GM23248 (cell line): Measurements from ENCODE around the gene ANGPT4. TPM values are rescaled to one million over a fixed set of nuclear protein-coding genes. Genes with fewer than 3 reads are reported as not detected.
"Not testable (repeated sequence)": the region's sequence is repeated elsewhere in the genome, so short reads cannot be mapped to it uniquely, and the experiment has no call there.

Experiments used
- DNase-seq: peaks from one replicate; pipeline ENCODE4 v3.0.0-alpha.2; 2015
- H2AFZ ChIP-seq: fragments of 200-600 bp; sonication (generic); 2 replicates; pipeline ENCODE4 v1.6.1; 2016; ENCODE audit warnings: antibody characterized with exemption
- H3F3A ChIP-seq: fragments of 200-600 bp; sonication (generic); 2 replicates; pipeline ENCODE4 v1.6.1; 2016; ENCODE audit warnings: mild to moderate bottlenecking, antibody characterized with exemption, mixed run types; ENCODE audit not compliant: insufficient read depth
- H3K27ac ChIP-seq: fragments of 200-600 bp; sonication (generic); 2 replicates; pipeline ENCODE4 v1.5.1; 2016; ENCODE audit warnings: mild to moderate bottlenecking
- H3K27me3 ChIP-seq: fragments of 200-600 bp; sonication (generic); replicated peaks from 2 replicates; pipeline ENCODE4 v1.6.1; 2016; ENCODE audit warnings: mild to moderate bottlenecking; ENCODE audit not compliant: insufficient read depth
- H3K36me3 ChIP-seq: fragments of 200-600 bp; sonication (generic); 2 replicates; pipeline ENCODE4 v1.6.1; 2016; ENCODE audit warnings: low read depth, mild to moderate bottlenecking
- H3K4me1 ChIP-seq: fragments of 200-600 bp; sonication (generic); 2 replicates; pipeline ENCODE4 v1.6.1; 2016; ENCODE audit warnings: mild to moderate bottlenecking; ENCODE audit not compliant: insufficient read depth
- H3K4me2 ChIP-seq: fragments of 200-600 bp; sonication (generic); one replicate; pipeline ENCODE4 v1.6.1; 2016; ENCODE audit warnings: mild to moderate bottlenecking; ENCODE audit not compliant: unreplicated experiment
- H3K4me3 ChIP-seq: fragments of 200-600 bp; sonication (generic); 2 replicates; pipeline ENCODE4 v1.5.1; 2016; ENCODE audit warnings: mild to moderate bottlenecking
- H3K79me2 ChIP-seq: fragments of 200-600 bp; sonication (generic); 2 replicates; pipeline ENCODE4 v1.6.1; 2016; ENCODE audit warnings: mild to moderate bottlenecking; ENCODE audit not compliant: insufficient read depth
- H3K9ac ChIP-seq: fragments of 200-600 bp; sonication (generic); 2 replicates; pipeline ENCODE4 v1.6.1; 2016; ENCODE audit warnings: mild to moderate bottlenecking
- H3K9me2 ChIP-seq: fragments of 200-600 bp; sonication (generic); 2 replicates; pipeline ENCODE4 v1.6.1; 2016; ENCODE audit warnings: mixed run types, mild to moderate bottlenecking, moderate library complexity; ENCODE audit not compliant: insufficient read depth
- H3K9me3 ChIP-seq: fragments of 200-600 bp; sonication (generic); one replicate; pipeline ENCODE4 v1.6.1; 2017; ENCODE audit warnings: low read depth
- H4K20me1 ChIP-seq: fragments of 200-600 bp; sonication (generic); 2 replicates; pipeline ENCODE4 v1.6.0; 2016; ENCODE audit not compliant: insufficient read depth
- EZH2 ChIP-seq: fragments of 200-600 bp; sonication (generic); IDR thresholded peaks from 2 replicates; pipeline ENCODE4 v1.6.1; 2018; ENCODE audit warnings: antibody characterized with exemption, mild to moderate bottlenecking; ENCODE audit not compliant: insufficient read depth, poor library complexity, severe bottlenecking
- EZH2phosphoT487 ChIP-seq: fragments of 200-600 bp; sonication (generic); IDR thresholded peaks from 2 replicates; pipeline ENCODE4 v1.6.1; 2018; ENCODE audit warnings: antibody characterized with exemption, moderate library complexity, mild to moderate bottlenecking, low read depth; ENCODE audit not compliant: insufficient read depth
- WGBS, 2 experiments: methylation state at CpG; one replicate each; pipeline ENCODE4 v1.1.6; 2015 to 2017; ENCODE audit warnings: low lambda C conversion rate in 2 of 2, low coverage in 1 of 2; ENCODE audit errors: missing lambda C conversion rate in 2 of 2; 5-methylcytosine and 5-hydroxymethylcytosine counted together
- in situ Hi-C: fragments of 300-500 bp; cut with MboI; formaldehyde crosslinking; loops from 2 replicates; pipeline ENCODE4 v1.15.0; 2020
- polyA plus RNA-seq: library from polyadenylated mRNA; unstranded; fragments of >200 nt; fragmentation: Nextera tagmentation; extraction: Ambion mirVana; gene quantifications from 2 replicates; pipeline ENCODE4 v1.2.1, GENCODE V29; 2016
- total RNA-seq: library from RNA; depleted of rRNA; stranded (reverse); fragments of >200 nt; shearing (Covaris generic); gene quantifications from 2 replicates; pipeline ENCODE4 v1.2.3, GENCODE V29; 2014

Gene ANGPT4
- total and polyA plus RNA-seq, 2 experiments from 2014 or later = not detected

DNA sequence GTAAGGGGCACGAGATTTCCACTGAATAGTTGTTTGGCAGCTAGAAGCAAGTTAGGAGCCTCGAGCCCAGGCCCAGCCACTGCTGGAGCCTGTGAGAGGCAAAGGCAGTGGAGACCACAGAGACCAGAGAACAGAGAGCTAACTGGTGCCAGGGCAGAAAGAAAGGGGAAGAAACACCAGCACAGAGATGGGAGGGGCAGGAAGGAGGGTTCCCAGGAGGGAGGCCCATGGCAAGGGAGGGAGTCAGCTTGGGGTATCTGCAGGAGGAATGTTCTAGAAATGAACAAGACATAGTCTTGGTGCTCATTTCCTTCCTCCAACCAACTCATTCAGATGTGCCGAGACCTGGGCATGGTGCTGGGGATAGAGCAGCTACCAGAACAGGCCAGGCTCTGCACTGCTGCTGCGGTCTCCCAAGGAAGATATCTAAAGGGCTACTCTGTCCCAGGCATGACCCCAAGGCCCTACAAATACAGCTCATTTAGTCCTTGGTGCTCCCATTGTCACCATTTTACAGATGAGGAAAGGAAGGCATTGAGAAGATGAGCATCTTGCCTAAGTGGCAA lies 10.7 kb downstream of the ANGPT4 start:
- H3K4me1 ChIP-seq = peaks cover 3% of the 10 kb centered on the region; the same call in 1 of the 2 replicates
- no peak overlapping the region for H2AFZ ChIP-seq
- no peaks in the 10 kb centered on the region for H3K9me2 ChIP-seq
- in situ Hi-C loops = no loop called here
- 32 to 38% methylated on average over 4 of the region's 4 CpGs for WGBS, 2 experiments
- H3K27me3 ChIP-seq = no peaks in the 10 kb centered on the region
- H3K27ac ChIP-seq = no peak overlapping the region
- no peaks in the 10 kb centered on the region for H4K20me1 ChIP-seq
- H3F3A ChIP-seq = no peaks in the 10 kb centered on the region
- no peak for DNase-seq
- no peak overlapping the region for H3K4me3 ChIP-seq
- H3K4me2 ChIP-seq = no peak overlapping the region
- TF ChIP-seq EZH2 = no peak
- H3K36me3 ChIP-seq = no peaks in the 10 kb centered on the region
- no peaks in the 10 kb centered on the region for H3K79me2 ChIP-seq
- no peak overlapping the region for H3K9ac ChIP-seq
- H3K9me3 ChIP-seq = no peaks in the 10 kb centered on the region

DNA sequence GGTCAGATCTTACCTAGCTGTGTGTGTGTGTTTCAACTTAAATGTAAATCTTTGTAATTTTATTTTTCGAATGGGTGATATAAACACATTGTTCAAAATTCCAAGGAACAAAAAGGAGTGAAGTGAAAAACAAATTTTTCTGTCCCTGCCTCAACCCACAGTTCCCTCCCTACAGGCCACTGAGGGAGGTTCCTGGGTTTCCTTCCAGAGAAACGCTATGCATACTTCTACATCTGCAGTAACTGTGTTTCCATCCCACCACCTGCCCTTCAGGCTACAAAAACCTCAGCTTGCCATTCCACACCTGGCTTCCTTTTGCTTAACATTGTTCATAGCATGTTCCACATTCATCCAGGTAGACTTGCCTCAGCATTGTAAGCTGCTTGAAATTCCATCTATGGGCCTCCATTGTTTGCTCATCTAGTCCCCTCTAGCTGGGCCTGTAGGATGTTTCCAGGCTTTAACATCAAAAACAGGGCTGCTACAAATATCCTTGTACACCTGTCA lies 12.0 kb downstream of the ANGPT4 start:
- H3K4me3 ChIP-seq = no peak overlapping the region
- no peaks in the 10 kb centered on the region; the same call in 1 of the 2 replicates for H3K27me3 ChIP-seq
- H3K4me2 ChIP-seq = no peak overlapping the region
- H3K9ac ChIP-seq = no peak overlapping the region
- 0 to 13% methylated on average over 2 of the region's 2 CpGs for WGBS, 2 experiments
- no peaks in the 10 kb centered on the region for H3K9me2 ChIP-seq
- no peaks in the 10 kb centered on the region for H4K20me1 ChIP-seq
- H3K4me1 ChIP-seq = no peaks in the 10 kb centered on the region
- in situ Hi-C loops = no loop called here
- no peak overlapping the region for H2AFZ ChIP-seq
- no peaks in the 10 kb centered on the region for H3K79me2 ChIP-seq
- no peak for DNase-seq
- no peak for TF ChIP-seq EZH2
- no peaks in the 10 kb centered on the region for H3F3A ChIP-seq
- no peaks in the 10 kb centered on the region for H3K9me3 ChIP-seq
- no peak overlapping the region for H3K27ac ChIP-seq
- H3K36me3 ChIP-seq = no peaks in the 10 kb centered on the region

DNA sequence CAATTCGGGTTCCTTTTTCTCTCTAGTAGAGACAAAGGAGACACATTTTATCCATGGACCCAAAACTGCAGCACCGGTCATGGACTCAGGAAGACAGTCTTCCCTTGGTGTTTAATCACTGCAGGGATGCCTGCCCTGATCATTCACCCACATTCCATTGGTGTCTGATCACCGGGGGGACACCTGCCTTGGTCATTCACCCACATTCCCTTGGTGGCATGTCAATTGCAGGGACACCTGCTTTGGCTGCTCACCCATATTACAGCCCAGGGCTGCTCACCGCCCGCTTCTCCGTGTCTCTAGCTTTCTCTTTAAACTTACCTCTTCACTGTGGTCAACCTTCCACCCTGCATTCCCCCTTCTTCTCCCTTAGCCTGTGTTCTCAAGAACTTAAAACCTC lies 18.7 kb downstream of the ANGPT4 start:
- H3K36me3 ChIP-seq, H3K9me3 ChIP-seq, DNase-seq, H3K9ac ChIP-seq, H3K9me2 ChIP-seq, H3K4me3 ChIP-seq, in situ Hi-C loops, H3F3A ChIP-seq, H3K79me2 ChIP-seq, H3K27ac ChIP-seq, H3K4me1 ChIP-seq, H3K4me2 ChIP-seq, H4K20me1 ChIP-seq, H2AFZ ChIP-seq: not testable (repeated sequence)
- H3K27me3 ChIP-seq = peaks cover 11% of the 10 kb centered on the region; the same call in 1 of the 2 replicates
- 72 to 74% methylated on average over 6 of the region's 6 CpGs for WGBS, 2 experiments

DNA sequence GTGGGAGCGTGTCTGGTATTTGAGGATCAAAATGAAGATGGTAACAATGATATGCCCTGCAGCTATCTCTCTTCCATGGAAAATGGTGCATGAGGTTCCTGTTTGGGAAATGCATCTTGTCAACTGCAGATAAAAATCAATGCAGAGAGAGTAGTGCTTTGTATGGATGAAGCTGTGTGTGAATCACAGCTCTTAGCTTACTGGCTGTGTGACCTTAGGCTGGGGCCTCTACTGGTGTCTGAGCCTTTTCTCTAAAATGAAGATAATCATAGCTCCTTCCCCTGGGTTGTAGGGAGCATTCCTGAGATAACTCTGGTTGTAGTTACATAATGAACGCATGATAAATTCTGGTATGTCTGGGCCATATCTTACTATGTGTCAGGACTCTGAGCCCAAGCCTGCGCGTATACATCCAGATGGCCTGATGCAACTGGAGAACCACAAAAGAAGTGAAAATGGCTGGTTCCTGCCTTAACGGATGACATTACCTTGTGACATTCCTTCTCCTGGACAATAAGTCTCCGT lies 19.6 kb downstream of the ANGPT4 start:
- DNase-seq = no peak
- Histone ChIP-seq H3K9me3 (no peaks in the 10 kb centered on the region), H3K4me1 (no peaks in the 10 kb centered on the region), H3F3A (no peaks in the 10 kb centered on the region), H3K9me2 (no peaks in the 10 kb centered on the region), H3K4me3 (no peak overlapping the region), H4K20me1 (no peaks in the 10 kb centered on the region), H3K36me3 (no peaks in the 10 kb centered on the region), H3K9ac (no peak overlapping the region), H3K79me2 (no peaks in the 10 kb centered on the region), H3K27me3 (peaks cover 11% of the 10 kb centered on the region; the same call in 1 of the 2 replicates), H3K27ac (no peak overlapping the region), H2AFZ (no peak overlapping the region), H3K4me2 (no peak overlapping the region)
- in situ Hi-C loops = no loop called here
- no peak for TF ChIP-seq EZH2
- TF ChIP-seq EZH2phosphoT487 = no peak
- WGBS, 2 experiments = 68 to 70% methylated on average over 6 of the region's 6 CpGs

DNA sequence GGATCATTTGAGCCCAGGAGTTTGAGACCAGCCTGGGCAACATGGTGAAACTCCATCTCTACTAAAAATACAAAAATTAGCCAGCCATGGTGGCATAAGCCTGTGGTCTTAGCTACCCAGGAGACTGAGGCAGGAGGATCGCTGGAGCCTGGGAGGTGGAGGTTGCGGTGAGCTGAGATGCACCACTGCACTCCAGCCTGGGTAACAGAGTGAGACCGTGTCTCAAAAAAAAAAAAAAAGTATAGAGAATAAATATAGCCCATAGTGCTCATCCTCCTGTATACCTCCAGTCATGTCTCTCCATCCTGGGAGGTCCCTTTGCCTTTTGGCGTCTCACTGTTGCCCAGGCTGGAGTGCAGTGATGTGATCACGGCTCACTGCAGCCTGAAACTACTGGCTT lies 23.8 kb downstream of the ANGPT4 start:
- H3K4me1 ChIP-seq, H3K79me2 ChIP-seq, H3K9me2 ChIP-seq, H4K20me1 ChIP-seq, in situ Hi-C loops, H3K36me3 ChIP-seq, H3F3A ChIP-seq, H2AFZ ChIP-seq, H3K4me3 ChIP-seq, H3K27ac ChIP-seq, H3K4me2 ChIP-seq, DNase-seq, H3K9ac ChIP-seq, H3K9me3 ChIP-seq: not testable (repeated sequence)
- WGBS, 2 experiments = 52 to 58% methylated on average over 5 of the region's 5 CpGs
- H3K27me3 ChIP-seq = peaks cover 11% of the 10 kb centered on the region; the same call in 1 of the 2 replicates
